ENCODE measurements around the gene C7orf33. TPM values are rescaled to one million over a fixed set of nuclear protein-coding genes. Genes with fewer than 3 reads are reported as not detected.

The C7orf33 gene
- total RNA-seq, 1 experiment from 2014 or later, result not detected

DNA sequence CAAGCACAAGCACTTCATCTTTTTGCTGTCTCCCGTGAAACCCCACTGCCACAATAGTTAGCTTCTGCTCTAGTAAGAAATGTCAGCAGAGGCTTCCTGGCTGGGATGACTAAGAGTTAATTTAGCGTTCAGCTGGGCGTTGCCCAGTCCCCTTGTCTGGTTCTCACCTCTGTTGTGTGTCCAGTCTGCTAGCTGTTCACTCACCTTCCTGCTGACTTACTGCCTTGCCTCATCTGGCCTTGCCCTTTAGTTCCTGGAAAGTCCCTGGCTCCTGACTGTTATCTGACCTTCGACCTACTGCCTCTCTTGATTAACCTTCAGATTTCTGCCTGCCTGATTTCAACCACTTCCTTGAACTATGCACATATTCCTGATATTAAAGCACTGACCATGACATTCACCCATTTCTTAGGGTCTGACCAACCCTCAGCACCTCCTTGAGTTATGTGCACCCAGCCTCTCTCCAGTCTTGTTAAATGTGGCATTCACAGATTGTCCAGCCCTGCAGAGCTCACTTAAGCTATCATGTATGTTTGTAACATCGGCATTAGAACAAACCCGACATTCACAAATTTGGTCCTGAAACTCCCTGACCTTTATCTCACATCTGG lies 30.3 kb downstream of the C7orf33 start:
- Histone ChIP-seq H2BK120ac (ENCODE audit: low read depth, low read length, poor library complexity, severe bottlenecking) (no peak overlapping the region), H2BK15ac (ENCODE audit: low read depth, low read length) (no peak overlapping the region), H3K9ac (ENCODE audit: extremely low read depth, insufficient read length, low read length) (no peak overlapping the region), H3K79me1 (ENCODE audit: insufficient read depth, low read depth, low read length, poor library complexity, severe bottlenecking) (no peaks in the 10 kb centered on the region), H3K9me3 (ENCODE audit: control insufficient read depth, low read depth, low read length) (no peaks in the 10 kb centered on the region), H3K18ac (ENCODE audit: insufficient read length, low read depth, low read length) (no peak overlapping the region), H4K5ac (ENCODE audit: insufficient read length, low read depth, low read length) (no peak overlapping the region), H2BK5ac (ENCODE audit: insufficient read length, low read length) (no peak overlapping the region), H3K23me2 (ENCODE audit: insufficient read length, low read depth, low read length, poor library complexity, severe bottlenecking) (no peaks in the 10 kb centered on the region), H3K79me2 (ENCODE audit: insufficient read depth, low read length) (no peaks in the 10 kb centered on the region), H2AK5ac (ENCODE audit: insufficient read length, low read length) (no peak overlapping the region), H2BK12ac (ENCODE audit: insufficient read length, low read depth, low read length) (no peak overlapping the region), H3K56ac (ENCODE audit: insufficient read length, low read depth, low read length) (no peak overlapping the region), H3K4ac (ENCODE audit: low read depth, low read length) (no peak overlapping the region), H4K91ac (ENCODE audit: insufficient read length, low read depth, low read length) (no peak overlapping the region), H2BK20ac (ENCODE audit: low read depth, low read length, poor library complexity, severe bottlenecking) (no peak overlapping the region), H3K27me3 (ENCODE audit: insufficient read depth, low read length) (no peaks in the 10 kb centered on the region), H3K14ac (ENCODE audit: insufficient read depth, low read length) (no peak overlapping the region), H3K4me2 (ENCODE audit: insufficient read depth, insufficient read length, low read length) (no peak overlapping the region), H4K8ac (replicated peaks; ENCODE audit: insufficient read length, low read depth, low read length) (no peak overlapping the region), H3K23ac (ENCODE audit: insufficient read length, low read depth, low read length) (no peak overlapping the region), H3T11ph (ENCODE audit: low read length) (no peak overlapping the region), H2AFZ (ENCODE audit: low read length) (no peak overlapping the region), H3K4me1 (ENCODE audit: insufficient read depth, low read length) (no peaks in the 10 kb centered on the region), H3K27ac (ENCODE audit: insufficient read length, low read depth, low read length) (no peak overlapping the region), H4K20me1 (ENCODE audit: control insufficient read depth, insufficient read depth, insufficient read length) (no peaks in the 10 kb centered on the region)
- no peak overlapping the region for H3K27ac Mint-ChIP-seq
- DNase-seq, result no peak
- peaks cover 0 to 7% (median 0%) of the 10 kb centered on the region in 3 experiments; a peak in 4 of 7 replicates for H3K36me3 Mint-ChIP-seq (ENCODE audit: insufficient read depth in 1 of 3, low read depth in 3 of 3)
- peaks cover 20 to 23% of the 10 kb centered on the region in 2 experiments for H3K4me1 Mint-ChIP-seq
- H3K9me3 Mint-ChIP-seq, result peaks cover 0 to 8% of the 10 kb centered on the region in 2 experiments; a peak in 3 of 5 replicates
- WGBS (ENCODE audit: extremely low coverage, insufficient read length, low lambda C conversion rate), result no CpG with 5 or more reads among the region's 6 CpGs
- no peak overlapping the region for H3K4me3 Mint-ChIP-seq
- TF ChIP-seq, protein P1, sequence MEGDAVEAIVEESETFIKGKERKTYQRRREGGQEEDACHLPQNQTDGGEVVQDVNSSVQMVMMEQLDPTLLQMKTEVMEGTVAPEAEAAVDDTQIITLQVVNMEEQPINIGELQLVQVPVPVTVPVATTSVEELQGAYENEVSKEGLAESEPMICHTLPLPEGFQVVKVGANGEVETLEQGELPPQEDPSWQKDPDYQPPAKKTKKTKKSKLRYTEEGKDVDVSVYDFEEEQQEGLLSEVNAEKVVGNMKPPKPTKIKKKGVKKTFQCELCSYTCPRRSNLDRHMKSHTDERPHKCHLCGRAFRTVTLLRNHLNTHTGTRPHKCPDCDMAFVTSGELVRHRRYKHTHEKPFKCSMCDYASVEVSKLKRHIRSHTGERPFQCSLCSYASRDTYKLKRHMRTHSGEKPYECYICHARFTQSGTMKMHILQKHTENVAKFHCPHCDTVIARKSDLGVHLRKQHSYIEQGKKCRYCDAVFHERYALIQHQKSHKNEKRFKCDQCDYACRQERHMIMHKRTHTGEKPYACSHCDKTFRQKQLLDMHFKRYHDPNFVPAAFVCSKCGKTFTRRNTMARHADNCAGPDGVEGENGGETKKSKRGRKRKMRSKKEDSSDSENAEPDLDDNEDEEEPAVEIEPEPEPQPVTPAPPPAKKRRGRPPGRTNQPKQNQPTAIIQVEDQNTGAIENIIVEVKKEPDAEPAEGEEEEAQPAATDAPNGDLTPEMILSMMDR (conservative IDR thresholded peaks at IDR 0.05), result no peak
- no peaks in the 10 kb centered on the region; the same call in 1 of the 2 replicates for H3K27me3 Mint-ChIP-seq (ENCODE audit: low read depth)

All from H9 (cell line).